Fibroblast of lung (primary cell): ENCODE results near the gene TRIM40. TPM values are rescaled to one million over a fixed set of nuclear protein-coding genes. Genes with fewer than 3 reads are reported as not detected.

Source experiments
- DNase-seq, 2 donors: peaks; one replicate each; pipeline versions ENCODE4 v3.0.0 to v3.0.0-alpha.2; 2010; ENCODE audit warnings: low read depth in 2 of 2
- H2AFZ ChIP-seq: 2 replicates; pipeline ENCODE4 v1.5.1; 2012; ENCODE audit warnings: low read length, control low read depth, inconsistent platforms
- H3K27ac ChIP-seq: 2 replicates; pipeline ENCODE4 v1.5.1; 2011; ENCODE audit warnings: low read length, control low read depth; ENCODE audit not compliant: insufficient read depth
- H3K27me3 ChIP-seq: 2 replicates; pipeline ENCODE4 v1.5.1; 2011; ENCODE audit warnings: mild to moderate bottlenecking, low read length; ENCODE audit not compliant: control insufficient read depth, insufficient read depth
- H3K36me3 ChIP-seq: 2 replicates; pipeline ENCODE4 v1.5.1; 2011; ENCODE audit warnings: low read length; ENCODE audit not compliant: control insufficient read depth, insufficient read depth
- H3K4me1 ChIP-seq: 2 replicates; pipeline ENCODE4 v1.5.1; 2011; ENCODE audit warnings: low read length; ENCODE audit not compliant: control insufficient read depth, insufficient read depth; ENCODE audit errors: extremely low read depth
- H3K4me2 ChIP-seq: 2 replicates; pipeline ENCODE4 v1.5.1; 2011; ENCODE audit warnings: low read length, control low read depth; ENCODE audit not compliant: insufficient read depth; ENCODE audit errors: extremely low read depth
- H3K4me3 ChIP-seq, 4 experiments: fragments of 200-600 bp in 1 of 4; sonication (generic) in 1 of 4; replicated peaks in 1 of 4; 2 replicates each; pipeline ENCODE4 v1.5.1; 2011 to 2016; ENCODE audit warnings: low read length in 4 of 4, low read depth in 3 of 4, mild to moderate bottlenecking in 3 of 4, control low read depth in 2 of 4, inconsistent platforms in 1 of 4, mixed read lengths in 1 of 4; ENCODE audit not compliant: insufficient read depth in 1 of 4; ENCODE audit errors: control extremely low read depth in 1 of 4
- H3K79me2 ChIP-seq: 2 replicates; pipeline ENCODE4 v1.5.1; 2012; ENCODE audit warnings: mild to moderate bottlenecking, low read length, inconsistent platforms; ENCODE audit not compliant: control insufficient read depth, insufficient read depth
- H3K9ac ChIP-seq: 2 replicates; pipeline ENCODE4 v1.5.1; 2011; ENCODE audit warnings: mild to moderate bottlenecking, low read length, control low read depth; ENCODE audit not compliant: insufficient read depth
- H3K9me3 ChIP-seq: 2 replicates; pipeline ENCODE4 v1.5.1; 2012; ENCODE audit warnings: low read depth, low read length; ENCODE audit not compliant: control insufficient read depth, insufficient read depth
- H4K20me1 ChIP-seq: 2 replicates; pipeline ENCODE4 v1.5.1; 2011; ENCODE audit warnings: low read length; ENCODE audit not compliant: control insufficient read depth, insufficient read depth; ENCODE audit errors: extremely low read depth
- CTCF ChIP-seq, 2 donors: IDR thresholded peaks in 1 of 2; conservative IDR thresholded peaks in 1 of 2; 1 replicate in 1 of 2; 2 replicates in 1 of 2; pipeline ENCODE4 v1.5.1; 2011 to 2012; ENCODE audit warnings: low read length in 2 of 2, control low read depth in 1 of 2, inconsistent platforms in 1 of 2, low read depth in 1 of 2, mild to moderate bottlenecking in 1 of 2
- EZH2 ChIP-seq: IDR thresholded peaks from 2 replicates; pipeline ENCODE4 v1.5.1; 2012; ENCODE audit warnings: low read length, control low read depth, mild to moderate bottlenecking; ENCODE audit errors: missing control alignments
- polyA plus RNA-seq, 2 donors: library from polyadenylated mRNA; depleted of rRNA in 1 of 2; stranded (reverse) in 1 of 2; unstranded in 1 of 2; fragments of >200 nt; gene quantifications; 2 replicates each; pipeline ENCODE4 v1.2.1, GENCODE V29; 2011 to 2012; ENCODE audit warnings: missing spikeins in 1 of 2
- total RNA-seq: library from RNA; depleted of rRNA; stranded (reverse); fragments of >200 nt; gene quantifications from 2 replicates; pipeline ENCODE4 v1.2.1, GENCODE V29; 2014

Gene TRIM40
- total and polyA plus RNA-seq, 2 donors (not counting 1 experiment from before 2014, with no cell fraction given), result not detected

GRCh38 chr6:30194797-30195690 lies 59.1 kb downstream of the TRIM40 start:
- no peak for DNase-seq
- peaks cover 25% of the 10 kb centered on the region for H3K36me3 ChIP-seq
- H4K20me1 ChIP-seq, result no peaks in the 10 kb centered on the region
- no peak overlapping the region for H3K9ac ChIP-seq
- no peaks in the 10 kb centered on the region for H3K79me2 ChIP-seq
- no peaks in the 10 kb centered on the region for H3K9me3 ChIP-seq
- H3K4me3 ChIP-seq, result no peak overlapping the region
- TF ChIP-seq CTCF (conservative IDR thresholded peaks at IDR 0.05 in 1 of 2, IDR thresholded peaks at IDR 0.05 in 1 of 2; ENCODE audit: low read depth in 1 of 2, low read length in 2 of 2) (no peak), EZH2 (no peak)
- H3K27me3 ChIP-seq, result no peaks in the 10 kb centered on the region
- peak overlapping the region; percentile 52 for H3K4me2 ChIP-seq
- H2AFZ ChIP-seq, result no peak overlapping the region
- H3K4me1 ChIP-seq, result peaks cover 2% of the 10 kb centered on the region
- H3K27ac ChIP-seq, result no peak overlapping the region

GRCh38 chr6:30195951-30196350 lies 60.0 kb downstream of the TRIM40 start:
- Histone ChIP-seq H3K79me2 (no peaks in the 10 kb centered on the region), H3K4me3 (no peak overlapping the region), H2AFZ (no peak overlapping the region), H3K9ac (no peak overlapping the region), H3K27ac (no peak overlapping the region), H3K27me3 (no peaks in the 10 kb centered on the region), H4K20me1 (no peaks in the 10 kb centered on the region), H3K4me1 (peaks cover 2% of the 10 kb centered on the region), H3K9me3 (no peaks in the 10 kb centered on the region), H3K36me3 (peaks cover 22% of the 10 kb centered on the region), H3K4me2 (no peak overlapping the region)
- TF ChIP-seq EZH2 (no peak), CTCF (conservative IDR thresholded peaks at IDR 0.05 in 1 of 2, IDR thresholded peaks at IDR 0.05 in 1 of 2; ENCODE audit: low read depth in 1 of 2, low read length in 2 of 2) (no peak)
- no peak for DNase-seq

- H3K36me3 ChIP-seq, result peaks cover 22% of the 10 kb centered on the region
- no peaks in the 10 kb centered on the region for H3K79me2 ChIP-seq
- H3K9me3 ChIP-seq, result no peaks in the 10 kb centered on the region
- H3K4me1 ChIP-seq, result peaks cover 2% of the 10 kb centered on the region
- TF ChIP-seq CTCF (conservative IDR thresholded peaks at IDR 0.05 in 1 of 2, IDR thresholded peaks at IDR 0.05 in 1 of 2; ENCODE audit: low read depth in 1 of 2, low read length in 2 of 2) (no peak), EZH2 (no peak)
- no peaks in the 10 kb centered on the region for H3K27me3 ChIP-seq
- no peak overlapping the region for H3K4me2 ChIP-seq
- no peak overlapping the region for H3K9ac ChIP-seq
- no peak overlapping the region for H2AFZ ChIP-seq
- DNase-seq, result no peak
- H3K27ac ChIP-seq, result no peak overlapping the region
- no peak overlapping the region for H3K4me3 ChIP-seq
- no peaks in the 10 kb centered on the region for H4K20me1 ChIP-seq
Observed at GRCh38 chr6:30196376-30196775, 60.4 kb downstream of the TRIM40 start.

Other genes with a start within 250 kb of the TRIM40 start
- 280 and 666 TPM in 2 replicates for gene HLA-A, start 193.6 kb upstream of the TRIM40 start, total RNA-seq
- gene HLA-A, start 193.6 kb upstream of the TRIM40 start, polyA plus RNA-seq, result 272 and 630 TPM in 2 replicates
- gene POLR1H, start 74.9 kb upstream of the TRIM40 start, total RNA-seq, result 42.1 and 46.1 TPM in 2 replicates
- 21.1 and 25.0 TPM in 2 replicates for gene POLR1H, start 74.9 kb upstream of the TRIM40 start, polyA plus RNA-seq
- 13.9 and 16.8 TPM in 2 replicates for gene PPP1R11, start 68.9 kb upstream of the TRIM40 start, total RNA-seq
- gene PPP1R11, start 68.9 kb upstream of the TRIM40 start, polyA plus RNA-seq, result 52.4 and 53.6 TPM in 2 replicates
- gene RNF39, start 60.4 kb upstream of the TRIM40 start, total RNA-seq, result not detected in 2 replicates
- gene RNF39, start 60.4 kb upstream of the TRIM40 start, polyA plus RNA-seq, result not detected in 2 replicates
- not detected in 2 replicates for gene TRIM31, start 23.1 kb upstream of the TRIM40 start, total RNA-seq
- not detected in 2 replicates for gene TRIM31, start 23.1 kb upstream of the TRIM40 start, polyA plus RNA-seq
- not detected in 2 replicates for gene TRIM10, start 25.1 kb downstream of the TRIM40 start, total RNA-seq
- not detected in 2 replicates for gene TRIM10, start 25.1 kb downstream of the TRIM40 start, polyA plus RNA-seq
- gene TRIM15, start 27.4 kb downstream of the TRIM40 start, total RNA-seq, result not detected in 2 replicates
- gene TRIM15, start 27.4 kb downstream of the TRIM40 start, polyA plus RNA-seq, result not detected in 2 replicates
- gene TRIM26, start 77.3 kb downstream of the TRIM40 start, total RNA-seq, result 20.5 and 22.5 TPM in 2 replicates
- gene TRIM26, start 77.3 kb downstream of the TRIM40 start, polyA plus RNA-seq, result 18.8 and 26.0 TPM in 2 replicates
- 10.3 and 11.9 TPM in 2 replicates for gene TRIM39, start 190.8 kb downstream of the TRIM40 start, total RNA-seq
- 6.7 and 7.8 TPM in 2 replicates for gene TRIM39, start 190.8 kb downstream of the TRIM40 start, polyA plus RNA-seq
- 30.2 and 34.7 TPM in 2 replicates for gene RPP21, start 209.0 kb downstream of the TRIM40 start, total RNA-seq
- 16.7 and 20.5 TPM in 2 replicates for gene RPP21, start 209.0 kb downstream of the TRIM40 start, polyA plus RNA-seq